Lower leg skin (tissue), 3 donors: Measurements from ENCODE around the gene FAM107B.

Experiments
- POLR2A ChIP-seq, 2 donors: fragments of 450-650 bp; IDR thresholded peaks; one replicate each; pipeline ENCODE4 v1.6.1; 2016 to 2017; ENCODE audit warnings: antibody characterized with exemption in 2 of 2, mild to moderate bottlenecking in 1 of 2, moderate library complexity in 1 of 2
- TF ChIP-seq, protein P1 (sequence below), 3 donors: fragments of 450-650 bp; IDR thresholded peaks; one replicate each; pipeline ENCODE4 v1.5.1; 2016; ENCODE audit warnings: antibody characterized with exemption in 3 of 3, mild to moderate bottlenecking in 3 of 3, moderate library complexity in 2 of 3

DNA sequence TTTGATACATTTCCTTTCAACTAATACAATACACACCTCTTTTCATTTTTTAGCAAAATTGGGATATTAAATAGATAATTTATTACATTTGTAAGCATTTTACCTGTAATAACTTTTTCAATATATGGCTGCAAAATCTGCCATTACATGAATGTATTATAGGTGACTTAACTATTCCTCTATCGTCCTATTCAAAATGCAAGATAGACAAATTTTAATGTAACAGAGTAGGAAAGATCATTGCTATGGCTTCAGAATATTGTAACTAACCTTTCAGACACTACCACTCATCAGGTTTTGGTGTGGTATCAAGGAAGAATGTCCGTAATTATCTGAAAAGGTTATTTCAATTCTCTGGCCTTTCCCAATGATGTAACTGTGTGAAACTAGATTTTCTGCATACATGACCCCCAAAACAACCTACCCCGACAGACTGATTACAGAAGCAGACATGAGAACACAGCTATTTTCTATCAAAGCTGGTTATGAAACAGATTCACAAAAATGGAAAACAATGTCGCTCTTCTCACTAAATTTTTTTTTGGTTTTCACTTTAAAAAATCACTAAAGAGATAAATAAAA, 211.2 kb downstream of the FAM107B start:
- TF ChIP-seq, protein P1, sequence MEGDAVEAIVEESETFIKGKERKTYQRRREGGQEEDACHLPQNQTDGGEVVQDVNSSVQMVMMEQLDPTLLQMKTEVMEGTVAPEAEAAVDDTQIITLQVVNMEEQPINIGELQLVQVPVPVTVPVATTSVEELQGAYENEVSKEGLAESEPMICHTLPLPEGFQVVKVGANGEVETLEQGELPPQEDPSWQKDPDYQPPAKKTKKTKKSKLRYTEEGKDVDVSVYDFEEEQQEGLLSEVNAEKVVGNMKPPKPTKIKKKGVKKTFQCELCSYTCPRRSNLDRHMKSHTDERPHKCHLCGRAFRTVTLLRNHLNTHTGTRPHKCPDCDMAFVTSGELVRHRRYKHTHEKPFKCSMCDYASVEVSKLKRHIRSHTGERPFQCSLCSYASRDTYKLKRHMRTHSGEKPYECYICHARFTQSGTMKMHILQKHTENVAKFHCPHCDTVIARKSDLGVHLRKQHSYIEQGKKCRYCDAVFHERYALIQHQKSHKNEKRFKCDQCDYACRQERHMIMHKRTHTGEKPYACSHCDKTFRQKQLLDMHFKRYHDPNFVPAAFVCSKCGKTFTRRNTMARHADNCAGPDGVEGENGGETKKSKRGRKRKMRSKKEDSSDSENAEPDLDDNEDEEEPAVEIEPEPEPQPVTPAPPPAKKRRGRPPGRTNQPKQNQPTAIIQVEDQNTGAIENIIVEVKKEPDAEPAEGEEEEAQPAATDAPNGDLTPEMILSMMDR (IDR thresholded peaks at IDR 0.05) = no peak
- no peak for TF ChIP-seq POLR2A (IDR thresholded peaks at IDR 0.05)
